ENCODE measurements around the gene WIZ.
A peak's percentile ranks its signal among the peaks of the same experiment; 100 is the strongest.

The WIZ gene

DNA sequence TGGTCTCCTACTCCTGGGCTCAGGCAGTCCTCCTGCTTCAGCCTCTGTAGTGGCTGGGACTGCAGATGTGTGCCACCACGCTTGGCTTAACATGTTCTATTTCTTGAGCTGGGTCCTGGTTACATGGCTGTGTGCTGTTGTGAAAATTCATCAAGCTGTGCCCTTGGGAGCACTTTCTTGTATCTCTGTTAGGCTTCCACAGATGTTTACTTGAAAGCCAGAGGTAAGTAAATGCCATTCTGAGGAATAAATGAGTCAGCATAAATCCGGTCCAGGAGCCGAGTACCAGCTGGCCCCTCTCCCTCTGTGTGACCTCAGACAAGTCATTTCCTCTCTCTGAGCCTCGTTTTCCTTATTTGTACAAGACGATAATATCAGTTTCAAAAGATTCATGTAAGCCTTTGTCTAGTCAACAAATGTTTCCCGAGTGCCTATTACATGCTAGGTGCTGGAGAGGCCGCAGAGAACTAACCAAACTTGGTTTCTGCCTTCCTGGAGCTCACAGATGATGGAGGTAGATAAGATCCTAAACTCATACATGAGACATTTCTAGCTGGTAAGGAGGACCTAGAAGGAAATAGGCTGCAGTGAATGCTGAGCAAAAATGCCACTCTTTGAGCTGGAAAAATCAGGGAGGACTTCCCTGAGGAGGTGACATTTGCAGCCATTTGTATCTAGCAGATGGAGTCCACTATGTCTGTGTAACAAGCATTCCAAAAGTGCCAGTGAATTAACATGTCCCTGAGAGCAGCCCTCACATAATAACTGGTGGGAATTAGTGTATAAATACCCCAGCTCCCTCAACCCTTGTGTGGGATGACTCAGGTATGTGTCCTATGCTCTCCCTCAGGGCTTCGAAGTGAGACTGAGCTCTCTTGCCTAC is 17.3 kb upstream of the WIZ start:
- DNase-seq (ENCODE audit: low read depth in 3 of 3, low spot score in 1 of 3): peak in 2 of 3 donors; percentile 42 to 44

GRCh38 chr19:15464394-15465385 is 14.9 kb upstream of the WIZ start, which contains the start of gene RASAL3:
TSS of gene RASAL3 (minus strand) at chr19:15464544. CDS start at chr19:15464358, 186 bp downstream.
- peak; percentile 36 to 60 (median 58) for DNase-seq (ENCODE audit: low read depth in 3 of 3, low spot score in 1 of 3)

GRCh38 chr19:15463861-15464371 is 14.2 kb upstream of the WIZ start:
- DNase-seq (ENCODE audit: low read depth in 3 of 3, low spot score in 1 of 3): peak; percentile 46 to 68 (median 65)

DNA sequence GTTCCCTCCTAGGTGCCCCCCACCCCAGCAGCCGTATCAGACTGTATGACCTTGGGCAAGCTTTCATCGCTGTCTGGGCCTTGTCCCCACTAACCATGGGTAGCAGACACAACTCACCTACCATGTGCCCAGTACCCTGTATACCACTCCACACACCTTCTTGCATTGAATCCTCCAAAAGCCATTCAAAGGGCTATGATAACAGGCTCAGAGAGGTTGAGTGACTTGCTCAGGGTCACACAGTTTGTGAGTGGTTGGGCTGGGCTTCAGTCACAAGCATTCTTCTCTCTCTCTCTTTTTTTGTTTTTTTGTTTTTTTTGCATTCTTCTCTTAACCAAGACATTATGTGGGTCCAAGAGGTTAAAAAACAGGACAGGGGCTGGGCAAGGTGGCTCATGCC is 11.9 kb upstream of the WIZ start:
- no peak for DNase-seq (ENCODE audit: low read depth in 3 of 3, low spot score in 1 of 3)

DNA sequence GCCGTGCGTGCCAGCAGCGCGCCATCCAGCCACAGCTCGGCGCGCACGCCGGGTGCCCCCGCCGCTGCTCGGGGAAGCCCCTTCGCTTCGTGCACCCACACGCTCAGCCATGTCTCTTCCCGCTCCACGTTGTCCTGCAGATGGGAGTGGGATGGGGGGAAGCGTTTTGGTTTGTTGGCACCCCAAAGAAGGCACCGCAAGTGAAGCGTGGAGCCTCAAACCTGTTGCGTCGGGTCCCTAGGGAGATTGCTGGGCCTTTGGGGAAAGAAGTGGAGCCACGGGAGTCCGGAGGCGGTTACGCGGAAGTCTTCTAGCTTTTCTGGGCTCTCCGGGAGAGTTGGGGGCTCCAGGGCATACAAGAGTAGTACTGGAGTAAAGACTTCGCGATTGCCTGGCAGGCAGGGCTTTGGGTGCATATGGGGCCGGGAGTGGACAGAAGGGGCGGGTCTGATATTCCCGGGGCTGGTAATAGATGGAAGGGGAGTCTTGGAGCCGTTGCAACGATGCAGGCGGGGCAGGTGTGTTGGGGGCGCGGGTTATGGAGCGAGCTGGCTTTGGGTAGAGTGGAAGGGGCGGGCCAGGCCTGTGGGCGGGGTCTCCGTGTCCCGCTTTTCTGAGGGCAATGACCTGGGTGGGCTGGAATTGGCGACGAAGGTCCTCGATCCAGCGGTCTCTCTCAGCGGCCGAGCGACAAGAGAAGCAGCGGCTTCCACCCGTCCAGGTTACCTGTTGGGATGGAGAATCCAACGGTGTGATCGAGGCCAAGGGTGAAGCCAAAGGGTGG is 8.1 kb upstream of the WIZ start:
- no peak for DNase-seq (ENCODE audit: low read depth in 3 of 3, low spot score in 1 of 3)

DNA sequence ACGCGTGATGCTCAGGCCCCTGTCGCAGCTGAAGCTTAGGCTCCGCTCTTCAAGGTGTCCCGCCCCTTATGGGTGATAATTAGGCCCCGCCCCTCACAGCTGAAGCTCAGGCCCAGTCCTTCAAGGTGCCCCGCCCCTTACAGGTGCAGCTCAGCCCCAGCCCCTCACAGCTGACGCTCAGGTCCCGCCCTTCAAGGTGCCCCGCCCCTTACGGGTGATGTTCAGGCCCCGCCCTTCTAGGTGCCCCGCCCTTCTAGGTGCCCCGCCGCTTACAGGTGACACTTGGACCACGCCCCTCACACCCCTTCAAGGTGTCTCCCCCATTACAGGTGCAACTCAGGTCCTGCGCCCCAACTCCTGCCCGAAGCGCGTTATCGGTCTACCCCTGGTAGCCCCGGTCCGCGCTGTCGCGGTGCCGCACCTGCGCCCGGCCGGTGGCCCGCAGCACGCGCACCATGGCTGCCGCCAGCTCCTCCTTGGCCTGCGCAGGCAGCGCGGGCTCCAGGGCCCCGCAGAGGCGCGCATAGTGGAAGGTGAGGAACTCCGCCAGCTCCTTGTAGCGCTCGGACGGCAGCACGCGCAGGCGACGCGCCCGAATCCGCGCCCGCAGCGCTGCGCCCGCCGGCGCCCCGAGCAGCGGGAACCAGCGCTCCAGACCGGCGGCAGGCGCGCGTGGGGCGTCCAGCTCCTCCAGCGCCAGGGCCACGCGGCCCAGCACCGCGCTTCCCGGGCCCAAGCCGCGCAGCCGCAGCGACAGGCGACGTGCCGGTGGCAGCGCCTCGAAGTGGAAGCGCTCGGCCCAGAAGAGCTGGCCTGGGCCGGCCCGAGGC is 7.3 kb upstream of the WIZ start:
- DNase-seq (ENCODE audit: low read depth in 3 of 3, low spot score in 1 of 3): no peak

- DNase-seq (ENCODE audit: low read depth in 3 of 3, low spot score in 1 of 3): no peak
Observed at GRCh38 chr19:15456441-15456840, 6.7 kb upstream of the WIZ start.

GRCh38 chr19:15455996-15456395 is 6.2 kb upstream of the WIZ start:
- DNase-seq (ENCODE audit: low read depth in 3 of 3, low spot score in 1 of 3): no peak

DNA sequence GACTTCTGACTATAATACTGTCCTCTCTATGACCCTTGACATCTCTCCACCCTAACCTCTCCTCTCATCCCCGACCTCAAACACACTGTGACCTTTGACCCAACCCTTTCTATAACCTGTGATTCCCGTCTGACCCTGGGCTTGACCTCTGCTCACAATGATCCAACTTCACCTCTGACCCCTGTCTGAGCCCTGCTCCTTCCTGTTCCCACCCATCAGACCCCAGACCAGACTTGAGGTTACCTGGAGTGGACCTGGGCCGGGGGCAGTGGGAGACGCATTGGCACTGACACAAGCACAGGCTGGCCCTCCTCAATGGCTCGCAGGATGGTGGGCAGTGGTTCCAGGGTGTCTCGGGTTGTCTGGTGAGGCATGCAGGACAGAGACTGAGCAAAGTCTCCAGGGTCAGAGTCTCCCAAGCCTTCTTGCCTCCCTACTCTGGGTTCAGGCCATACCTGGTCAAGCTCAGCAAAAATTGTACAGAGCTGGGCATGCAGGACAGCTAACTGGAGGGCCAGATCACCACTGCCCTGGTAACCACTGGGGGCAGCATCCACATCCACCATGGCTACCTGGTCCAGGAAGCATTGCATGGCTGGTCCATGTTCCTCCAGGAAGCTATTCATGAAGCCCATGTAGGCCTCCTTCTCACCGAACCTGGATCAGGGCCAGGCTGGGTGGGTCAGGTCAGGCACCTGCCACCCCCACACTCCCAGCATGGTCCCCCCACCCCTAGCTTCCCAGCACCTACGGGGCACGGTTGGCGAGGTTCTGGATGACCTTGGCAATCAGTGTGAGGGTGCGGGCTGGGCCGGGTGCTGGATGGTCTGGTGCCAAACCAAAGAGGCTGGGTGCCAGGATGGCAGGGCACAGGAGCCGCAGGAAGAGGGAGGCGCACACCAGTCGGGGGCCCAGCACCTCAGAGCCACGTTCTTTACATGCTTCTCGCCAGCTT is 4.4 kb upstream of the WIZ start:
- DNase-seq (ENCODE audit: low read depth in 3 of 3, low spot score in 1 of 3): no peak

DNA sequence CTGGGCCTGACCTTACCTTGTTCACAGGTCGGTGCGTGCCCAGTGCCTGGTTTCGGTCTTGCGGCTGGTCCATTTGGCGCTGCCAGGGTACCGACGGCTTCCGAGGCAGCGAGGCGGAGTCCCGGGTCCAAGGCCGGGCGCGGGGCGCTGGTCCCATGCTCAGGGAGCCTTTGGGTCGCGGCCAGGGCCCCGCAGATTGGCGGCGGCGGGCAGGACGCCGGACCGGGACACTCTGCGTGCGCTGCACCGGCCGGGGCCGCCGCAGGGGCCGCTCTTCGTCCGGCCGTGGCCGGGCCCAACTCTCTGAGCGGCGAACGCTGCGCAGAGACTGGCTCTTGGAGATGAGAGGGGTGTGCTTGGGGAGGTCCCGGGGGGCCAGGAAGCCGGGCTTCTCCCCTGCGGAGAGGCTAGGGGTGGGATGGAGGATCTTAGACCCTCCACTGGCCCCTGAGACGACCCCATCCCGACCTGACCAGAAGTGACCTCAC is 3.4 kb upstream of the WIZ start:
- DNase-seq (ENCODE audit: low read depth in 3 of 3, low spot score in 1 of 3): no peak

- DNase-seq (ENCODE audit: low read depth in 3 of 3, low spot score in 1 of 3): no peak
Observed at GRCh38 chr19:15452111-15453047, 2.6 kb upstream of the WIZ start.

DNA sequence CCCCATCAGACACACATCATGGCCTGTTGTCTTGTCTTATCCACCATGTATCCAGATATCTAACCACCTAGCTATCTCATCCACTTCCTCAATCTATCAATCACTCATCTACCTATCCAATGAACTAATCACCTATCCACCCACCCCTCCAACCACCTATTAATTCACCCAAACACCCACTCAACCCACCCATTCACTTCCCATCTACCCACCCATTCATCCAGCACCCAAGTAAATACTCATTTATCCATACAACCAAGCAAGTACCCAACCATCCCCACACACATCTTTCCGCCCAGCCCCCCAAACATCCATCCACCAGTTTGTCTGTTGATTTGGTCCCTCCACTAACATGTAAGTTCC is 753 bp upstream of the WIZ start:
- no peak for DNase-seq (ENCODE audit: low read depth in 3 of 3, low spot score in 1 of 3)

- no peak for DNase-seq (ENCODE audit: low read depth in 3 of 3, low spot score in 1 of 3)
Observed at GRCh38 chr19:15448778-15449619, 757 bp downstream of the WIZ start.

GRCh38 chr19:15448044-15448777 is 1.5 kb downstream of the WIZ start:
- DNase-seq (ENCODE audit: low read depth in 3 of 3, low spot score in 1 of 3): no peak

DNA sequence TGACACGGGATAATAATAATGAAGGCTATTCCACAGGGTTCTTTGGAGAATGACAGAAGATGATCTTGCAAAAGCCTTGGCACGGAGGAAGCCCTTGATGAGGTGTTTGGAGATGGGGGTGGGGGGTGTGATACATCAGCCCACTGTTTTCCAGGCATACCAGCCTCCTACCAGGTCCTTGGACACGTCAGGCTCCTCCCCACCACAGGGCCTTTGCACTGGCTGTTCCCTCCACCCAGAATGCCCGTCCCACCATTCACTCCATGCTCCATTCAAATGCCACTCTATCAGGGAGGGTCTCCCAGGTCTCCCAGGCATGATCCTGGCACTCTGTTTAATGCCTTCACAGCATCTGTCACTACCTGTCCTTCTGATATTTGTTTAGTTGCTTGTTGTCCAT is 2.7 kb downstream of the WIZ start:
- DNase-seq (ENCODE audit: low read depth in 3 of 3, low spot score in 1 of 3): no peak

GRCh38 chr19:15445807-15446376 is 3.9 kb downstream of the WIZ start:
- no peak for DNase-seq (ENCODE audit: low read depth in 3 of 3, low spot score in 1 of 3)
